Measurements from ENCODE around the gene CEP43. TPM values are rescaled to one million over a fixed set of nuclear protein-coding genes. Genes with fewer than 3 reads are reported as not detected.

CEP43 gene
- total RNA-seq, 2 experiments from 2014 or later, result 20.2 to 21.3 TPM

GRCh38 chr6:166972101-166972500 is 27.1 kb upstream of the CEP43 start:
- peaks cover 19% of the 10 kb centered on the region for H3K4me1 Mint-ChIP-seq (ENCODE audit: low read depth)

GRCh38 chr6:166976636-166977035 is 22.6 kb upstream of the CEP43 start:
- intact Hi-C loops (cut with micrococcal nuclease), result no loop called here
- no peak for TF ChIP-seq CTCF (IDR thresholded peaks at IDR 0.05)
- no peak overlapping the region for H3K27ac Mint-ChIP-seq

More at GRCh38 chr6:166972101-166972500, 27.1 kb upstream of the CEP43 start:
- Mint-ChIP-seq H3K27me3 (no peaks in the 10 kb centered on the region), H3K36me3 (ENCODE audit: low read depth) (peaks cover 16% of the 10 kb centered on the region), H3K27ac (no peak overlapping the region), H3K9me3 (peaks cover 2% of the 10 kb centered on the region), H3K4me3 (no peak overlapping the region)
- POLR2A ChIA-PET, result no interaction called here
- DNase-seq, result no peak
- CTCF ChIA-PET, result interaction anchor here (1.7 to 4.6 kb wide), 2 partner anchors 9 to 17 kb away, joined by 4 to 24 read pairs; no protein-coding TSS in a partner anchor
- intact Hi-C loops (cut with micrococcal nuclease), result no loop called here
- TF ChIP-seq CTCF (IDR thresholded peaks at IDR 0.05), result no peak
- ATAC-seq, result no peak

GRCh38 chr6:166977621-166978525 is 21.3 kb upstream of the CEP43 start:
- Mint-ChIP-seq H3K27ac (no peak overlapping the region), H3K27me3 (no peaks in the 10 kb centered on the region), H3K4me1 (ENCODE audit: low read depth) (no peaks in the 10 kb centered on the region), H3K9me3 (no peaks in the 10 kb centered on the region), H3K36me3 (ENCODE audit: low read depth) (peaks cover 9% of the 10 kb centered on the region), H3K4me3 (no peak overlapping the region)
- TF ChIP-seq CTCF (IDR thresholded peaks at IDR 0.05), result no peak
- DNase-seq (no peak), ATAC-seq (no peak)
- CTCF ChIA-PET, result interaction anchor here (1.0 to 4.3 kb wide), 2 partner anchors 12 to 202 kb away, joined by 3 to 18 read pairs; no protein-coding TSS in a partner anchor
- POLR2A ChIA-PET, result no interaction called here
- intact Hi-C loops (cut with micrococcal nuclease), result no loop called here

More at GRCh38 chr6:166976636-166977035, 22.6 kb upstream of the CEP43 start:
- Mint-ChIP-seq H3K27me3 (no peaks in the 10 kb centered on the region), H3K36me3 (ENCODE audit: low read depth) (peaks cover 7% of the 10 kb centered on the region), H3K9me3 (no peaks in the 10 kb centered on the region), H3K4me3 (no peak overlapping the region), H3K4me1 (ENCODE audit: low read depth) (no peaks in the 10 kb centered on the region)
- DNase-seq (no peak), ATAC-seq (no peak)
- ChIA-PET CTCF (interaction anchor here (1.0 to 3.6 kb wide), 2 partner anchors 12 to 201 kb away, joined by 3 to 14 read pairs; no protein-coding TSS in a partner anchor), POLR2A (no interaction called here)

GRCh38 chr6:166980738-166981137 is 18.5 kb upstream of the CEP43 start:
- Mint-ChIP-seq H3K4me1 (ENCODE audit: low read depth) (no peaks in the 10 kb centered on the region), H3K9me3 (no peaks in the 10 kb centered on the region), H3K27me3 (no peaks in the 10 kb centered on the region), H3K36me3 (ENCODE audit: low read depth) (peaks cover 11% of the 10 kb centered on the region), H3K4me3 (no peak overlapping the region), H3K27ac (no peak overlapping the region)
- ChIA-PET POLR2A (no interaction called here), CTCF (interaction anchor here (1.1 to 4.3 kb wide), 4 partner anchors 9 to 206 kb away, joined by 3 to 18 read pairs (median 4); no protein-coding TSS in a partner anchor)
- intact Hi-C loops (cut with micrococcal nuclease), result no loop called here
- TF ChIP-seq CTCF (IDR thresholded peaks at IDR 0.05), result no peak
- ATAC-seq (no peak), DNase-seq (no peak)

GRCh38 chr6:166987448-166987847 is 11.7 kb upstream of the CEP43 start:
- Mint-ChIP-seq H3K27me3 (no peaks in the 10 kb centered on the region), H3K27ac (no peak overlapping the region), H3K9me3 (no peaks in the 10 kb centered on the region), H3K4me1 (ENCODE audit: low read depth) (peaks cover 1% of the 10 kb centered on the region), H3K36me3 (ENCODE audit: low read depth) (peaks cover 15% of the 10 kb centered on the region), H3K4me3 (no peak overlapping the region)
- intact Hi-C loops (cut with micrococcal nuclease), result loop anchor here (5.0 kb wide), 1 partner anchor 200 kb away; no protein-coding TSS in a partner anchor
- ATAC-seq, result no peak
- TF ChIP-seq CTCF (IDR thresholded peaks at IDR 0.05), result no peak
- ChIA-PET CTCF (interaction anchor here (0.8 to 4.4 kb wide), 4 partner anchors 13 to 213 kb away, joined by 3 to 46 read pairs (median 24); no protein-coding TSS in a partner anchor), POLR2A (no interaction called here)
- DNase-seq, result no peak
